MV-4-11 (cell line): ENCODE measurements around the gene TGFBI.

ENCODE experiments used
- DNase-seq: peaks from one replicate; lab custom pipeline; 2025; lab: John Stamatoyannopoulos, UW

TGFBI gene

GRCh38 chr5:136028782-136029742, at the start of gene TGFBI:
TGFBI (plus strand) TSS chr5:136028988; CDS start chr5:136029056, 68 bp downstream.
- peak; percentile 39 for DNase-seq

- no peak for DNase-seq
These were observed 49.8 kb upstream of the TGFBI start for GRCh38 chr5:135978993-135979392.

GRCh38 chr5:135979510-135979909, 49.3 kb upstream of the TGFBI start:
- no peak for DNase-seq

GRCh38 chr5:135980620-135981019, 48.2 kb upstream of the TGFBI start:
- DNase-seq = no peak

GRCh38 chr5:135985951-135986350, 42.8 kb upstream of the TGFBI start:
- no peak for DNase-seq

- DNase-seq = no peak
These were observed 42.4 kb upstream of the TGFBI start for GRCh38 chr5:135986401-135986800.

GRCh38 chr5:135986891-135987401, 41.8 kb upstream of the TGFBI start:
- DNase-seq = no peak

- DNase-seq = peak; percentile 48
These were observed 40.2 kb upstream of the TGFBI start for GRCh38 chr5:135988546-135988945.

- DNase-seq = no peak
These were observed 39.1 kb upstream of the TGFBI start for GRCh38 chr5:135989686-135990085.

- DNase-seq = peak; percentile 44
These were observed 38.1 kb upstream of the TGFBI start for GRCh38 chr5:135990528-135991255.

- no peak for DNase-seq
These were observed 37.4 kb upstream of the TGFBI start for GRCh38 chr5:135991429-135991828.

GRCh38 chr5:135993335-135993879, 35.4 kb upstream of the TGFBI start:
- DNase-seq = no peak

GRCh38 chr5:135993880-135994636, 34.7 kb upstream of the TGFBI start:
- DNase-seq = peak; percentile 6

GRCh38 chr5:135995976-135996375, 32.8 kb upstream of the TGFBI start:
- DNase-seq = no peak

- DNase-seq = no peak
These were observed 32.2 kb upstream of the TGFBI start for GRCh38 chr5:135996611-135997010.

- no peak for DNase-seq
These were observed 31.0 kb upstream of the TGFBI start for GRCh38 chr5:135997673-135998335.

- DNase-seq = no peak
These were observed 29.9 kb upstream of the TGFBI start for GRCh38 chr5:135998889-135999288.

GRCh38 chr5:135999406-136000139, 29.2 kb upstream of the TGFBI start:
- DNase-seq = peak; percentile 97

GRCh38 chr5:136000147-136000546, 28.6 kb upstream of the TGFBI start:
- no peak for DNase-seq

- DNase-seq = peak; percentile 83
These were observed 27.9 kb upstream of the TGFBI start for GRCh38 chr5:136000932-136001331.
